IMR-90 (cell line): ENCODE results near the gene GAL. TPM values are rescaled to one million over a fixed set of nuclear protein-coding genes. Genes with fewer than 3 reads are reported as not detected.

ENCODE experiments used
- ATAC-seq: fragments of 200-7000 bp; cut with Tn5 transposase; 2 replicates; pipeline ENCODE4 v1.9.1; 2020; ENCODE audit warnings: low read depth, mild to moderate bottlenecking, moderate library complexity
- BruUV-seq: library from RNA; stranded (reverse); fragments of 400-500 nt; replicated peaks from 2 replicates; lab custom pipeline; 2021; lab: Mats Ljungman, UMichigan
- CTCF ChIA-PET: fragments of 300-600 bp; formaldehyde crosslinking; extraction: SDS; loops from one replicate; lab custom pipeline; 2021; ENCODE audit warnings: antibody characterized with exemption; lab: Yijun Ruan, JAX
- POLR2A ChIA-PET: fragments of 300-600 bp; sonication (Branson Sonifier 250); formaldehyde crosslinking; loops from one replicate; lab custom pipeline; 2022; ENCODE audit warnings: antibody characterized with exemption; ENCODE audit not compliant: unreplicated experiment; lab: Charles Lee
- DNase-seq: peaks from one replicate; pipeline ENCODE4 v3.0.0; 2013
- H2AFZ ChIP-seq: replicated peaks from 2 replicates; pipeline ENCODE3; 2013; ENCODE audit warnings: low read length, mild to moderate bottlenecking; ENCODE audit not compliant: poor library complexity
- H2AK5ac ChIP-seq: 2 replicates; pipeline ENCODE4 v1.6.1; 2013; ENCODE audit warnings: low read depth, low read length, inconsistent platforms
- H2AK9ac ChIP-seq: replicated peaks from 2 replicates; pipeline ENCODE3; 2013; ENCODE audit warnings: mild to moderate bottlenecking, low read depth, low read length, moderate library complexity; ENCODE audit not compliant: poor library complexity
- H2BK120ac ChIP-seq: 2 replicates; pipeline ENCODE4 v1.6.1; 2013; ENCODE audit warnings: low read depth, low read length, inconsistent platforms
- H2BK15ac ChIP-seq: 3 replicates; pipeline ENCODE4 v1.6.1; 2013; ENCODE audit warnings: low read depth, low read length, inconsistent platforms
- H2BK20ac ChIP-seq: 2 replicates; pipeline ENCODE4 v1.6.1; 2013; ENCODE audit warnings: low read depth, mild to moderate bottlenecking, inconsistent platforms, low read length, moderate library complexity
- H2BK5ac ChIP-seq: 2 replicates; pipeline ENCODE4 v1.6.1; 2013; ENCODE audit warnings: mild to moderate bottlenecking, low read depth, low read length, inconsistent platforms; ENCODE audit not compliant: poor library complexity, severe bottlenecking
- H3K14ac ChIP-seq: replicated peaks from 2 replicates; pipeline ENCODE4 v1.6.1; 2013; ENCODE audit warnings: low read depth, low read length, inconsistent platforms
- H3K18ac ChIP-seq: 2 replicates; pipeline ENCODE4 v1.6.1; 2013; ENCODE audit warnings: low read depth, low read length, control low read depth
- H3K23ac ChIP-seq: 2 replicates; pipeline ENCODE4 v1.6.1; 2013; ENCODE audit warnings: low read depth, low read length, inconsistent platforms
- H3K27ac ChIP-seq: 2 replicates; pipeline ENCODE4 v1.5.1; 2013; ENCODE audit warnings: mild to moderate bottlenecking, control low read depth, low read length; ENCODE audit not compliant: insufficient read depth
- H3K27me3 ChIP-seq: 2 replicates; pipeline ENCODE4 v1.6.1; 2013; ENCODE audit warnings: low read length; ENCODE audit not compliant: control insufficient read depth, insufficient read depth
- H3K36me3 ChIP-seq: 2 replicates; pipeline ENCODE4 v1.6.1; 2013; ENCODE audit warnings: low read length, mixed read lengths; ENCODE audit not compliant: control insufficient read depth, insufficient read depth
- H3K4ac ChIP-seq: 2 replicates; pipeline ENCODE4 v1.6.1; 2013; ENCODE audit warnings: low read depth, low read length, inconsistent platforms
- H3K4me1 ChIP-seq: 2 replicates; pipeline ENCODE4 v1.6.1; 2013; ENCODE audit warnings: low read length, mixed read lengths; ENCODE audit not compliant: control insufficient read depth, insufficient read depth
- H3K4me2 ChIP-seq: 2 replicates; pipeline ENCODE4 v1.6.1; 2013; ENCODE audit warnings: low read depth, mild to moderate bottlenecking, control low read depth, low read length, moderate library complexity
- H3K4me3 ChIP-seq: 2 replicates; pipeline ENCODE4 v1.5.1; 2013; ENCODE audit warnings: low read depth, mild to moderate bottlenecking, control low read depth, low read length, moderate library complexity; ENCODE audit not compliant: insufficient read depth
- H3K56ac ChIP-seq: 2 replicates; pipeline ENCODE4 v1.6.1; 2013; ENCODE audit warnings: low read length, inconsistent platforms; ENCODE audit not compliant: insufficient read depth; ENCODE audit errors: extremely low read depth
- H3K79me1 ChIP-seq, 2 experiments: 2 replicates each; pipeline ENCODE4 v1.6.1; 2013; ENCODE audit warnings: low read length in 2 of 2, inconsistent platforms in 1 of 2, low read depth in 1 of 2
- H3K9ac ChIP-seq: 2 replicates; pipeline ENCODE4 v1.6.1; 2013; ENCODE audit warnings: low read depth, low read length, control low read depth
- H3K9me1 ChIP-seq: 2 replicates; pipeline ENCODE4 v1.6.1; 2013; ENCODE audit warnings: low read length, inconsistent platforms; ENCODE audit not compliant: insufficient read depth
- H3K9me3 ChIP-seq: 2 replicates; pipeline ENCODE4 v1.6.1; 2013; ENCODE audit warnings: low read length; ENCODE audit not compliant: control insufficient read depth, insufficient read depth
- H4K20me1 ChIP-seq: 2 replicates; pipeline ENCODE4 v1.6.1; 2013; ENCODE audit warnings: low read length, inconsistent platforms; ENCODE audit not compliant: insufficient read depth
- H4K5ac ChIP-seq: 2 replicates; pipeline ENCODE4 v1.6.1; 2013; ENCODE audit warnings: mild to moderate bottlenecking, low read depth, low read length, control low read depth
- H4K8ac ChIP-seq, 2 experiments: 2 replicates each; pipeline ENCODE4 v1.6.1; 2013; ENCODE audit warnings: low read depth in 2 of 2, low read length in 2 of 2, control low read depth in 1 of 2, inconsistent platforms in 1 of 2
- H4K91ac ChIP-seq: 2 replicates; pipeline ENCODE4 v1.6.1; 2013; ENCODE audit warnings: low read depth, low read length, inconsistent platforms; ENCODE audit not compliant: insufficient read depth
- BHLHE40 ChIP-seq: fragments of 150-350 bp; IDR thresholded peaks from 2 replicates; pipeline ENCODE4 v1.6.1; 2016; ENCODE audit warnings: mild to moderate bottlenecking, low read depth, low read length
- CEBPB ChIP-seq: IDR thresholded peaks from 2 replicates; pipeline ENCODE4 v1.6.1; 2012; ENCODE audit warnings: low read depth, low read length, improper control_type of control experiment
- CHD1 ChIP-seq: IDR thresholded peaks from 2 replicates; pipeline ENCODE4 v1.6.1; 2012; ENCODE audit warnings: low read depth, low read length, improper control_type of control experiment
- CTCF ChIP-seq: conservative IDR thresholded peaks from 2 replicates; pipeline ENCODE4 v1.5.1; 2012; ENCODE audit warnings: mild to moderate bottlenecking, low read depth, low read length, improper control_type of control experiment
- FOS ChIP-seq: fragments of 150-350 bp; IDR thresholded peaks from 2 replicates; pipeline ENCODE4 v1.6.1; 2016; ENCODE audit warnings: low read depth, low read length
- MAFK ChIP-seq: IDR thresholded peaks from 2 replicates; pipeline ENCODE4 v1.6.1; 2012; ENCODE audit warnings: low read depth, low read length, improper control_type of control experiment
- MAZ ChIP-seq: IDR thresholded peaks from 2 replicates; pipeline ENCODE4 v1.6.1; 2012; ENCODE audit warnings: low read depth, mild to moderate bottlenecking, low read length, improper control_type of control experiment, moderate library complexity, borderline replicate concordance
- MXI1 ChIP-seq: IDR thresholded peaks from 2 replicates; pipeline ENCODE4 v1.6.1; 2012; ENCODE audit warnings: low read depth, mild to moderate bottlenecking, low read length, moderate library complexity, borderline replicate concordance
- NFE2L2 ChIP-seq: fragments of 150-350 bp; IDR thresholded peaks from 2 replicates; pipeline ENCODE4 v1.6.1; 2016; ENCODE audit warnings: low read depth, mild to moderate bottlenecking, low read length
- POLR2A ChIP-seq: IDR thresholded peaks from 2 replicates; pipeline ENCODE4 v1.6.1; 2012; ENCODE audit warnings: mild to moderate bottlenecking, low read depth, low read length
- RAD21 ChIP-seq: IDR thresholded peaks from 2 replicates; pipeline ENCODE4 v1.6.1; 2012; ENCODE audit warnings: low read length, improper control_type of control experiment
- RCOR1 ChIP-seq: IDR thresholded peaks from 2 replicates; pipeline ENCODE4 v1.6.1; 2012; ENCODE audit warnings: mild to moderate bottlenecking, low read length, improper control_type of control experiment; ENCODE audit not compliant: insufficient replicate concordance
- RFX5 ChIP-seq: IDR thresholded peaks from 2 replicates; pipeline ENCODE4 v1.8.0; 2012; ENCODE audit warnings: low read depth, mild to moderate bottlenecking, low read length, moderate library complexity
- SMC3 ChIP-seq: fragments of 150-350 bp; IDR thresholded peaks from 2 replicates; pipeline ENCODE4 v1.6.1; 2016; ENCODE audit warnings: low read depth, mild to moderate bottlenecking, antibody characterized with exemption, low read length, moderate library complexity
- USF2 ChIP-seq: fragments of 150-350 bp; IDR thresholded peaks from 2 replicates; pipeline ENCODE4 v1.6.1; 2017; ENCODE audit warnings: mild to moderate bottlenecking, antibody characterized with exemption, low read length, low read depth
- WGBS, 2 experiments: methylation state at CpG; one replicate each; pipeline versions ENCODE4 v1.1.5 to v1.1.7; 2013; ENCODE audit warnings: missing lambda C conversion rate in 2 of 2; ENCODE audit not compliant: insufficient read length in 1 of 2; ENCODE audit errors: extremely low coverage in 2 of 2; 5-methylcytosine and 5-hydroxymethylcytosine counted together
- dilution Hi-C: fragments of 300-500 bp; cut with HindIII; formaldehyde crosslinking; loops from one replicate; pipeline ENCODE4 v1.14.3; 2018; ENCODE audit warnings: low sequenced_read_pairs; ENCODE audit not compliant: unreplicated experiment
- in situ Hi-C: fragments of 300-500 bp; cut with MboI; formaldehyde crosslinking; loops from 3 replicates; pipeline ENCODE4 v1.14.3; 2019; ENCODE audit warnings: low sequenced_read_pairs, inconsistent platforms, mixed read lengths
- intact Hi-C: fragments of 100-400 bp; cut with micrococcal nuclease; formaldehyde crosslinking; loops from 2 replicates; pipeline ENCODE4 v1.10.0; 2022
- polyA plus RNA-seq, 3 experiments: library from polyadenylated mRNA; depleted of rRNA; stranded (reverse); fragments of >200 nt; gene quantifications; 2 replicates each; pipeline ENCODE4 v1.2.3, GENCODE V29; 2012; ENCODE audit warnings: low replicate concordance in 1 of 3
- total RNA-seq: library from RNA; depleted of rRNA; stranded (reverse); fragments of >200 nt; gene quantifications from 2 replicates; pipeline ENCODE4 v1.2.3, GENCODE V29; 2012

The GAL gene
- total and polyA plus RNA-seq, 2 of the 4 experiments (the other 2 are of a cell fraction): 2.0 TPM; not detected in 1

- no peaks in the 10 kb centered on the region for H3K36me3 ChIP-seq
- H3K4me1 ChIP-seq: no peaks in the 10 kb centered on the region
- no peaks in the 10 kb centered on the region for H4K20me1 ChIP-seq
- H2BK120ac ChIP-seq: no peak overlapping the region
- no peak overlapping the region for H3K27ac ChIP-seq
- no peak overlapping the region for H3K56ac ChIP-seq
- ChIA-PET CTCF (no interaction called here), POLR2A (no interaction called here)
- H4K5ac ChIP-seq: no peak overlapping the region
- TF ChIP-seq CTCF: no peak
- TF ChIP-seq RAD21: no peak
- no peak for TF ChIP-seq MAZ
- no peak for TF ChIP-seq BHLHE40
- TF ChIP-seq MAFK: no peak
- TF ChIP-seq RFX5: no peak
- TF ChIP-seq CHD1: no peak
- TF ChIP-seq POLR2A: no peak
- TF ChIP-seq RCOR1: no peak
- no peak for TF ChIP-seq NFE2L2
- no peak for TF ChIP-seq SMC3
- no peak for TF ChIP-seq MXI1
- no peak for TF ChIP-seq USF2
- no peak for TF ChIP-seq CEBPB
- TF ChIP-seq FOS: no peak
- no peak overlapping the region for H3K4me3 ChIP-seq
- no peak overlapping the region for H4K91ac ChIP-seq
- H4K8ac ChIP-seq: no peak overlapping the region
- H3K27me3 ChIP-seq: peaks cover 30% of the 10 kb centered on the region
- dilution Hi-C loops (no loop called here), in situ Hi-C loops (no loop called here), intact Hi-C loops (no loop called here)
- ATAC-seq: no peak
- H3K14ac ChIP-seq: no peak overlapping the region
- H2AK9ac ChIP-seq: no peak overlapping the region
- no peak overlapping the region for H3K9ac ChIP-seq
- no peak overlapping the region for H3K4ac ChIP-seq
- H3K9me1 ChIP-seq: no peaks in the 10 kb centered on the region
- peaks cover 12% of the 10 kb centered on the region for H3K9me3 ChIP-seq
- H2BK20ac ChIP-seq: no peak overlapping the region
- H3K18ac ChIP-seq: no peak overlapping the region
- no peak for DNase-seq
- H2BK15ac ChIP-seq: no peak overlapping the region
- no TSS peak for BruUV-seq
- no peak overlapping the region for H2AK5ac ChIP-seq
- no peak overlapping the region for H3K23ac ChIP-seq
- no peak overlapping the region for H2BK5ac ChIP-seq
- 56% methylated on average over 1 of the region's 1 CpG; no CpG with 5 or more reads in 1 of the 2 experiments for WGBS, 2 experiments
- H3K79me1 ChIP-seq: no peaks in the 10 kb centered on the region
- H3K4me2 ChIP-seq: no peak overlapping the region
- no peak overlapping the region for H2AFZ ChIP-seq
Observed at GRCh38 chr11:68646832-68647231, 37.5 kb upstream of the GAL start.
